HCT116 (cell line): ENCODE measurements around the gene GRID2IP. TPM values are rescaled to one million over a fixed set of nuclear protein-coding genes. Genes with fewer than 3 reads are reported as not detected.

Experiments
- ATAC-seq: fragments of 200-7000 bp; cut with Tn5 transposase; 2 replicates; pipeline ENCODE4 v1.9.1; 2020; ENCODE audit warnings: mild to moderate bottlenecking, moderate library complexity
- BruUV-seq: library from RNA; stranded (reverse); fragments of 400-500 nt; replicated peaks from 2 replicates; lab custom pipeline; 2021; lab: Mats Ljungman, UMichigan
- CTCF ChIA-PET: fragments of 300-600 bp; sonication (Branson Sonifier 250); formaldehyde crosslinking; loops from one replicate; lab custom pipeline; 2021; ENCODE audit warnings: antibody characterized with exemption; lab: Charles Lee
- POLR2A ChIA-PET: fragments of 300-600, 350-600 bp; sonication (Branson Sonifier 250); formaldehyde crosslinking; loops from one replicate; lab custom pipeline; 2021; ENCODE audit warnings: antibody characterized with exemption; lab: Charles Lee
- RAD21 ChIA-PET, 2 experiments: fragments of 300-600 bp; sonication (Branson Sonifier 250); formaldehyde crosslinking; loops; one replicate each; lab custom pipeline; 2023; ENCODE audit warnings: low total read pairs in 2 of 2; ENCODE audit not compliant: uncharacterized antibody in 2 of 2, unreplicated experiment in 2 of 2, low non-redundant PET in 1 of 2; lab: Charles Lee
- DNase-seq: peaks from one replicate; pipeline ENCODE4 v3.0.0-alpha.2; 2010; ENCODE audit warnings: low read depth, low spot score
- H2AFZ ChIP-seq: fragments of 200-600 bp; shearing (Covaris generic), sonication (generic); 2 replicates; pipeline ENCODE4 v1.6.1; 2017; ENCODE audit warnings: low read depth, mixed run types, mixed read lengths, antibody characterized with exemption, low read length; ENCODE audit not compliant: poor library complexity, severe bottlenecking
- H3K27ac ChIP-seq: 2 replicates; pipeline ENCODE4 v1.5.1; 2012; ENCODE audit warnings: low read depth, low read length
- H3K27me3 ChIP-seq: fragments of 200-600 bp; sonication (generic); 2 replicates; pipeline ENCODE4 v1.6.1; 2016; ENCODE audit warnings: mixed run types, low read length, mixed read lengths; ENCODE audit not compliant: insufficient read depth
- H3K36me3 ChIP-seq, 2 experiments: fragments of 200-500 bp in 1 of 2; fragments of 200-600 bp in 1 of 2; sonication (Bioruptor generic) in 1 of 2; sonication (generic) in 1 of 2; 2 replicates each; pipeline versions ENCODE4 v1.5.1 to v1.6.1; 2014 to 2016; ENCODE audit warnings: low read length in 2 of 2, inconsistent platforms in 1 of 2, mixed read lengths in 1 of 2, mixed run types in 1 of 2; ENCODE audit not compliant: insufficient read depth in 2 of 2, control insufficient read depth in 1 of 2
- H3K4me1 ChIP-seq, 2 experiments: fragments of 200-600 bp in 1 of 2; sonication (generic) in 1 of 2; 2 replicates each; pipeline versions ENCODE4 v1.5.1 to v1.6.1; 2012 to 2017; ENCODE audit warnings: low read length in 2 of 2, inconsistent platforms in 1 of 2, mild to moderate bottlenecking in 1 of 2, mixed read lengths in 1 of 2, mixed run types in 1 of 2, moderate library complexity in 1 of 2; ENCODE audit not compliant: insufficient read depth in 2 of 2, control insufficient read depth in 1 of 2
- H3K4me2 ChIP-seq: fragments of 200-600 bp; sonication (generic); 2 replicates; pipeline ENCODE4 v1.6.1; 2017; ENCODE audit warnings: mixed run types, low read length, mixed read lengths
- H3K4me3 ChIP-seq, 2 experiments: fragments of 200-600 bp in 1 of 2; sonication (generic) in 1 of 2; replicated peaks in 1 of 2; 2 replicates each; pipeline ENCODE4 v1.5.1; 2011 to 2016; ENCODE audit warnings: low read length in 2 of 2, control low read depth in 1 of 2, low read depth in 1 of 2, mild to moderate bottlenecking in 1 of 2, mixed read lengths in 1 of 2, mixed run types in 1 of 2
- H3K79me2 ChIP-seq: fragments of 200-600 bp; sonication (generic); 2 replicates; pipeline ENCODE4 v1.6.1; 2017; ENCODE audit warnings: mild to moderate bottlenecking, mixed run types, low read length, moderate library complexity, mixed read lengths; ENCODE audit not compliant: insufficient read depth
- H3K9ac ChIP-seq: fragments of 200-600 bp; sonication (generic); 2 replicates; pipeline ENCODE4 v1.6.1; 2016; ENCODE audit warnings: low read length, mixed read lengths
- H3K9me2 ChIP-seq: fragments of 200-600 bp; sonication (generic), shearing (Covaris generic); 2 replicates; pipeline ENCODE4 v1.6.1; 2017; ENCODE audit warnings: mixed run types, mild to moderate bottlenecking, moderate library complexity; ENCODE audit not compliant: insufficient read depth
- H3K9me3 ChIP-seq, 2 experiments: fragments of 200-500 bp in 1 of 2; fragments of 200-600 bp in 1 of 2; sonication (Bioruptor generic) in 1 of 2; sonication (generic) in 1 of 2; 2 replicates each; pipeline ENCODE4 v1.6.1; 2014 to 2017; ENCODE audit warnings: low read length in 2 of 2, mixed read lengths in 2 of 2, inconsistent platforms in 1 of 2, low read depth in 1 of 2, mild to moderate bottlenecking in 1 of 2, mixed run types in 1 of 2, moderate library complexity in 1 of 2; ENCODE audit not compliant: control insufficient read depth in 1 of 2, insufficient read depth in 1 of 2
- H4K20me1 ChIP-seq: fragments of 200-600 bp; sonication (generic), shearing (Covaris generic); 2 replicates; pipeline ENCODE4 v1.6.1; 2017; ENCODE audit warnings: mixed run types, mild to moderate bottlenecking, moderate library complexity; ENCODE audit not compliant: insufficient read depth
- CEBPB ChIP-seq: IDR thresholded peaks from 2 replicates; pipeline ENCODE4 v1.6.1; 2012; ENCODE audit warnings: low read depth
- ELF1 ChIP-seq: IDR thresholded peaks from 2 replicates; pipeline ENCODE4 v1.6.1; 2012; ENCODE audit warnings: low read depth, borderline replicate concordance
- EZH2 ChIP-seq: fragments of 200-600 bp; sonication (generic); IDR thresholded peaks from 2 replicates; pipeline ENCODE4 v1.6.1; 2017; ENCODE audit warnings: antibody characterized with exemption, mixed run types
- FOSL1 ChIP-seq: IDR thresholded peaks from 2 replicates; pipeline ENCODE4 v1.6.1; 2012; ENCODE audit warnings: low read depth
- JUND ChIP-seq: IDR thresholded peaks from 2 replicates; pipeline ENCODE4 v1.6.1; 2012
- POLR2A ChIP-seq: IDR thresholded peaks from 2 replicates; pipeline ENCODE4 v1.7.0; 2011; ENCODE audit warnings: borderline replicate concordance; ENCODE audit not compliant: insufficient read depth, insufficient read length; ENCODE audit errors: extremely low read depth
- POLR2AphosphoS5 ChIP-seq: IDR thresholded peaks from 2 replicates; pipeline ENCODE4 v1.6.1; 2011; ENCODE audit warnings: mild to moderate bottlenecking, low read depth, low read length, moderate library complexity
- RAD21 ChIP-seq: IDR thresholded peaks from 2 replicates; pipeline ENCODE4 v1.6.1; 2012; ENCODE audit warnings: low read depth, mild to moderate bottlenecking
- SIN3A ChIP-seq: IDR thresholded peaks from 2 replicates; pipeline ENCODE4 v1.6.1; 2012; ENCODE audit warnings: low read depth
- SP1 ChIP-seq: IDR thresholded peaks from 2 replicates; pipeline ENCODE4 v1.6.1; 2012; ENCODE audit warnings: low read depth
- SRF ChIP-seq: IDR thresholded peaks from 2 replicates; pipeline ENCODE4 v1.6.1; 2012; ENCODE audit warnings: low read depth
- TCF7L2 ChIP-seq: IDR thresholded peaks from 2 replicates; pipeline ENCODE4 v1.7.0; 2011; ENCODE audit warnings: borderline replicate concordance, inconsistent platforms; ENCODE audit not compliant: insufficient read depth, insufficient read length; ENCODE audit errors: extremely low read depth
- YY1 ChIP-seq: IDR thresholded peaks from 2 replicates; pipeline ENCODE4 v1.6.1; 2011; ENCODE audit warnings: low read length, low read depth, moderate library complexity, mild to moderate bottlenecking; ENCODE audit not compliant: insufficient replicate concordance; ENCODE audit errors: extremely low read depth
- ZNF274 ChIP-seq: fragments of 200-500 bp; sonication (Bioruptor generic); IDR thresholded peaks from 2 replicates; pipeline ENCODE4 v1.6.1; 2014; ENCODE audit warnings: mild to moderate bottlenecking, low read depth, low read length, inconsistent platforms
- intact Hi-C: fragments of 100-400 bp; cut with micrococcal nuclease; formaldehyde crosslinking; loops from 2 replicates; pipeline ENCODE4 v1.10.0; 2022
- total RNA-seq: library from RNA; stranded (reverse); gene quantifications from one replicate; pipeline ENCODE4 v1.2.1, GENCODE V29; 2021; ENCODE audit not compliant: unreplicated experiment
- TF ChIP-seq, protein P1 (sequence below): IDR thresholded peaks from 2 replicates; pipeline ENCODE4 v1.6.1; 2012; ENCODE audit warnings: low read depth
- TF ChIP-seq, protein P2 (sequence below): IDR thresholded peaks from 2 replicates; pipeline ENCODE4 v1.6.1; 2012
- TF ChIP-seq, protein P3 (sequence below): IDR thresholded peaks from 2 replicates; pipeline ENCODE4 v1.6.1; 2011; ENCODE audit warnings: mild to moderate bottlenecking, low read length, moderate library complexity; ENCODE audit not compliant: insufficient replicate concordance; ENCODE audit errors: extremely low read depth
- TF ChIP-seq, protein P4 (sequence below): IDR thresholded peaks from 2 replicates; pipeline ENCODE4 v1.6.1; 2012
- TF ChIP-seq, protein P5 (sequence below), 3 experiments: fragments of 200-600 bp in 1 of 3; sonication (generic) in 1 of 3; IDR thresholded peaks in 2 of 3; conservative IDR thresholded peaks in 1 of 3; 2 replicates each; pipeline ENCODE4 v1.5.1; 2012 to 2017; ENCODE audit warnings: low read depth in 2 of 3, low read length in 2 of 3, antibody characterized with exemption in 1 of 3, borderline replicate concordance in 1 of 3, control low read depth in 1 of 3, mild to moderate bottlenecking in 1 of 3, mixed read lengths in 1 of 3, mixed run types in 1 of 3, moderate library complexity in 1 of 3; ENCODE audit not compliant: insufficient read depth in 1 of 3

Gene GRID2IP
- total RNA-seq, 1 experiment from 2014 or later, result 3.2 TPM

DNA sequence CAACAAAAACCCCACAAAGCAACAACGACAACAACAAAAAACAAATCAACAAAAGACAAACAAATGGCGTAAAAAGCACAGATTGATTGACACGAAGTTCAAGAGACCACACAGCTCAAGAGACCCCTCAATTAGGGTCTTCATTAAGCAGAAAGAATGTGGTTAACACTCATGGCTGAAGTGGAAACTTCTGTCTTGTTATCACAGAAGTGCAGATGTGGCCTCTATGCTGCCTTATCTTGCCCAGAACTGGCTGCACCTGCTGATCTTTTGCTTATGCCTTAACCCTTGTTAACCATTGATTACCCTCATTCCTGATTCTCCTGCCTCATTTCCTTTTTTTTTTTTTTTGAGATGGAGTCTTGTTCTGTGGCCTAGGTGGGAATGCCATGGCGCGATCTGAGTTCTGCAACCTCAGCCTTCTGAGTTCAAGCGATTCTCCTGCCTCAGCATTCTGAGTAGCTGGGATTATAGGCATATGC lies 100.0 kb downstream of the GRID2IP start:
- ATAC-seq, result no peak
- peak overlapping the region; percentile 47; the same call in 1 of the 2 replicates for H3K9ac ChIP-seq
- peaks cover 25 to 73% of the 10 kb centered on the region in 2 experiments for H3K4me1 ChIP-seq
- RAD21 ChIA-PET, result interaction anchor here in 1 of 2 experiments (0.7 kb wide), 1 partner anchor 190 kb away, joined by 3 read pairs; no protein-coding TSS in a partner anchor
- no TSS peak for BruUV-seq
- peak overlapping the region; percentile 56 for H3K4me2 ChIP-seq
- TF ChIP-seq, protein P1, sequence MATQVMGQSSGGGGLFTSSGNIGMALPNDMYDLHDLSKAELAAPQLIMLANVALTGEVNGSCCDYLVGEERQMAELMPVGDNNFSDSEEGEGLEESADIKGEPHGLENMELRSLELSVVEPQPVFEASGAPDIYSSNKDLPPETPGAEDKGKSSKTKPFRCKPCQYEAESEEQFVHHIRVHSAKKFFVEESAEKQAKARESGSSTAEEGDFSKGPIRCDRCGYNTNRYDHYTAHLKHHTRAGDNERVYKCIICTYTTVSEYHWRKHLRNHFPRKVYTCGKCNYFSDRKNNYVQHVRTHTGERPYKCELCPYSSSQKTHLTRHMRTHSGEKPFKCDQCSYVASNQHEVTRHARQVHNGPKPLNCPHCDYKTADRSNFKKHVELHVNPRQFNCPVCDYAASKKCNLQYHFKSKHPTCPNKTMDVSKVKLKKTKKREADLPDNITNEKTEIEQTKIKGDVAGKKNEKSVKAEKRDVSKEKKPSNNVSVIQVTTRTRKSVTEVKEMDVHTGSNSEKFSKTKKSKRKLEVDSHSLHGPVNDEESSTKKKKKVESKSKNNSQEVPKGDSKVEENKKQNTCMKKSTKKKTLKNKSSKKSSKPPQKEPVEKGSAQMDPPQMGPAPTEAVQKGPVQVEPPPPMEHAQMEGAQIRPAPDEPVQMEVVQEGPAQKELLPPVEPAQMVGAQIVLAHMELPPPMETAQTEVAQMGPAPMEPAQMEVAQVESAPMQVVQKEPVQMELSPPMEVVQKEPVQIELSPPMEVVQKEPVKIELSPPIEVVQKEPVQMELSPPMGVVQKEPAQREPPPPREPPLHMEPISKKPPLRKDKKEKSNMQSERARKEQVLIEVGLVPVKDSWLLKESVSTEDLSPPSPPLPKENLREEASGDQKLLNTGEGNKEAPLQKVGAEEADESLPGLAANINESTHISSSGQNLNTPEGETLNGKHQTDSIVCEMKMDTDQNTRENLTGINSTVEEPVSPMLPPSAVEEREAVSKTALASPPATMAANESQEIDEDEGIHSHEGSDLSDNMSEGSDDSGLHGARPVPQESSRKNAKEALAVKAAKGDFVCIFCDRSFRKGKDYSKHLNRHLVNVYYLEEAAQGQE, result no peak
- TF ChIP-seq POLR2AphosphoS5, result no peak
- TF ChIP-seq POLR2A, result no peak
- TF ChIP-seq, protein P2, sequence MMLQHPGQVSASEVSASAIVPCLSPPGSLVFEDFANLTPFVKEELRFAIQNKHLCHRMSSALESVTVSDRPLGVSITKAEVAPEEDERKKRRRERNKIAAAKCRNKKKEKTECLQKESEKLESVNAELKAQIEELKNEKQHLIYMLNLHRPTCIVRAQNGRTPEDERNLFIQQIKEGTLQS, result no peak
- no peak for TF ChIP-seq TCF7L2
- no peak for TF ChIP-seq FOSL1
- no peak for TF ChIP-seq JUND
- TF ChIP-seq, protein P3, sequence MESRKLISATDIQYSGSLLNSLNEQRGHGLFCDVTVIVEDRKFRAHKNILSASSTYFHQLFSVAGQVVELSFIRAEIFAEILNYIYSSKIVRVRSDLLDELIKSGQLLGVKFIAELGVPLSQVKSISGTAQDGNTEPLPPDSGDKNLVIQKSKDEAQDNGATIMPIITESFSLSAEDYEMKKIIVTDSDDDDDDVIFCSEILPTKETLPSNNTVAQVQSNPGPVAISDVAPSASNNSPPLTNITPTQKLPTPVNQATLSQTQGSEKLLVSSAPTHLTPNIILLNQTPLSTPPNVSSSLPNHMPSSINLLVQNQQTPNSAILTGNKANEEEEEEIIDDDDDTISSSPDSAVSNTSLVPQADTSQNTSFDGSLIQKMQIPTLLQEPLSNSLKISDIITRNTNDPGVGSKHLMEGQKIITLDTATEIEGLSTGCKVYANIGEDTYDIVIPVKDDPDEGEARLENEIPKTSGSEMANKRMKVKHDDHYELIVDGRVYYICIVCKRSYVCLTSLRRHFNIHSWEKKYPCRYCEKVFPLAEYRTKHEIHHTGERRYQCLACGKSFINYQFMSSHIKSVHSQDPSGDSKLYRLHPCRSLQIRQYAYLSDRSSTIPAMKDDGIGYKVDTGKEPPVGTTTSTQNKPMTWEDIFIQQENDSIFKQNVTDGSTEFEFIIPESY, result no peak
- no peak for TF ChIP-seq SRF
- no peak for TF ChIP-seq EZH2
- TF ChIP-seq, protein P4, sequence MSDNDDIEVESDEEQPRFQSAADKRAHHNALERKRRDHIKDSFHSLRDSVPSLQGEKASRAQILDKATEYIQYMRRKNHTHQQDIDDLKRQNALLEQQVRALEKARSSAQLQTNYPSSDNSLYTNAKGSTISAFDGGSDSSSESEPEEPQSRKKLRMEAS, result no peak
- no peak for TF ChIP-seq YY1
- TF ChIP-seq SIN3A, result no peak
- no peak for TF ChIP-seq CEBPB
- no peak for TF ChIP-seq SP1
- no peak for TF ChIP-seq ELF1
- no peak for TF ChIP-seq ZNF274
- no peak for TF ChIP-seq RAD21
- TF ChIP-seq, protein P5, sequence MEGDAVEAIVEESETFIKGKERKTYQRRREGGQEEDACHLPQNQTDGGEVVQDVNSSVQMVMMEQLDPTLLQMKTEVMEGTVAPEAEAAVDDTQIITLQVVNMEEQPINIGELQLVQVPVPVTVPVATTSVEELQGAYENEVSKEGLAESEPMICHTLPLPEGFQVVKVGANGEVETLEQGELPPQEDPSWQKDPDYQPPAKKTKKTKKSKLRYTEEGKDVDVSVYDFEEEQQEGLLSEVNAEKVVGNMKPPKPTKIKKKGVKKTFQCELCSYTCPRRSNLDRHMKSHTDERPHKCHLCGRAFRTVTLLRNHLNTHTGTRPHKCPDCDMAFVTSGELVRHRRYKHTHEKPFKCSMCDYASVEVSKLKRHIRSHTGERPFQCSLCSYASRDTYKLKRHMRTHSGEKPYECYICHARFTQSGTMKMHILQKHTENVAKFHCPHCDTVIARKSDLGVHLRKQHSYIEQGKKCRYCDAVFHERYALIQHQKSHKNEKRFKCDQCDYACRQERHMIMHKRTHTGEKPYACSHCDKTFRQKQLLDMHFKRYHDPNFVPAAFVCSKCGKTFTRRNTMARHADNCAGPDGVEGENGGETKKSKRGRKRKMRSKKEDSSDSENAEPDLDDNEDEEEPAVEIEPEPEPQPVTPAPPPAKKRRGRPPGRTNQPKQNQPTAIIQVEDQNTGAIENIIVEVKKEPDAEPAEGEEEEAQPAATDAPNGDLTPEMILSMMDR (IDR thresholded peaks at IDR 0.05 in 2 of 3, conservative IDR thresholded peaks at IDR 0.05 in 1 of 3; ENCODE audit: borderline replicate concordance in 1 of 3, insufficient read depth in 1 of 3, low read depth in 2 of 3, low read length in 2 of 3), result no peak
- peaks cover 23% of the 10 kb centered on the region for H3K79me2 ChIP-seq
- no peaks in the 10 kb centered on the region for H3K9me3 ChIP-seq
- peak overlapping the region; percentile 62 for H3K27ac ChIP-seq
- H2AFZ ChIP-seq, result no peak overlapping the region
- no peaks in the 10 kb centered on the region for H3K27me3 ChIP-seq
- H4K20me1 ChIP-seq, result peaks cover 4% of the 10 kb centered on the region; the same call in 1 of the 2 replicates
- H3K4me3 ChIP-seq, result no peak overlapping the region
- no peaks in the 10 kb centered on the region for H3K36me3 ChIP-seq
- no peak for DNase-seq
- POLR2A ChIA-PET, result no interaction called here
- H3K9me2 ChIP-seq, result no peaks in the 10 kb centered on the region
- CTCF ChIA-PET, result no interaction called here
- intact Hi-C loops, result no loop called here
